ENCODE data around the gene POGLUT3. TPM values are rescaled to one million over a fixed set of nuclear protein-coding genes. Genes with fewer than 3 reads are reported as not detected.

POGLUT3 gene
- total and polyA plus RNA-seq, 4 donors = 5.8 to 8.8 (median 7.6) TPM

DNA sequence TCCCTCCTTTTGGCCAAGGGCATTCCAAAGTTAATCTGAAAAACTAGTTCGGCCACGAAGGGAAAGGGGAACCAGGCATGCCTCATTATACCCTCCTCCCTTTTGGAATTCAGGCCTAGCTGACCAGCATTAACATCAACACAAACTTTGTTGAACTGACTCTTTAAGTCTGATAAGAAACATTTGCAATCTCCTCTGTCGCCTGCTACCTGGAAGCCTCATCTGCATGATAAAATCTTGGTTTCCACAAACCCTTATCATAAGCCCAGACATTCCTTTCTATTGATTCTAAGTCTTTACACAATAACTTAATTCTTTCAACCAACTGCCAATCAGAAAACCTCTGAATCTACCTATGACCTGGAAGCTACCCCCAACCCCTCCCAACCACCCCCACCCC, 11.4 kb downstream of the POGLUT3 start:
- 96% methylated on average over 3 of the region's 3 CpGs for WGBS
- Histone ChIP-seq H3K27me3 (ENCODE audit: control insufficient read depth in 4 of 4, insufficient read depth in 4 of 4, low read length in 3 of 4) (no peaks in the 10 kb centered on the region), H3K4me3 (ENCODE audit: low read depth in 1 of 3, low read length in 3 of 3) (no peak overlapping the region), H3K9ac (ENCODE audit: low read depth in 1 of 2, low read length in 2 of 2) (no peak overlapping the region), H3K36me3 (ENCODE audit: control insufficient read depth in 4 of 4, insufficient read depth in 3 of 4, low read depth in 1 of 4, low read length in 3 of 4) (peaks cover 5 to 26% (median 21%) of the 10 kb centered on the region in 4 donors), H3K27ac (ENCODE audit: low read depth in 1 of 2, low read length in 2 of 2) (no peak overlapping the region), H3K4me1 (ENCODE audit: control insufficient read depth in 4 of 4, insufficient read depth in 4 of 4, low read length in 3 of 4) (no peaks in the 10 kb centered on the region), H3K9me3 (ENCODE audit: control insufficient read depth in 4 of 4, low read length in 3 of 4) (no peaks in the 10 kb centered on the region)
- no peak for TF ChIP-seq HNF4A (conservative IDR thresholded peaks at IDR 0.05)
- TF ChIP-seq ATF3 (IDR thresholded peaks at IDR 0.05) = no peak
- TF ChIP-seq GABPA (IDR thresholded peaks at IDR 0.05 in 1 of 2, conservative IDR thresholded peaks at IDR 0.05 in 1 of 2) = no peak
- TF ChIP-seq TAF1 (conservative IDR thresholded peaks at IDR 0.05) = no peak
- TF ChIP-seq ZBTB33 (IDR thresholded peaks at IDR 0.05) = no peak
- no peak for TF ChIP-seq SP1 (IDR thresholded peaks at IDR 0.05)
- TF ChIP-seq NR2F2 (IDR thresholded peaks at IDR 0.05) = no peak
- TF ChIP-seq RAD21 (IDR thresholded peaks at IDR 0.05) = no peak
- TF ChIP-seq HNF4G (IDR thresholded peaks at IDR 0.05) = no peak
- no peak for TF ChIP-seq YY1 (IDR thresholded peaks at IDR 0.05)
- TF ChIP-seq RXRA (IDR thresholded peaks at IDR 0.05) = no peak
- TF ChIP-seq, protein P1, sequence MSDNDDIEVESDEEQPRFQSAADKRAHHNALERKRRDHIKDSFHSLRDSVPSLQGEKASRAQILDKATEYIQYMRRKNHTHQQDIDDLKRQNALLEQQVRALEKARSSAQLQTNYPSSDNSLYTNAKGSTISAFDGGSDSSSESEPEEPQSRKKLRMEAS (IDR thresholded peaks at IDR 0.05) = no peak
- TF ChIP-seq JUND (IDR thresholded peaks at IDR 0.05) = no peak
- no peak for TF ChIP-seq FOXA2 (IDR thresholded peaks at IDR 0.05)
- no peak for TF ChIP-seq FOXA1 (IDR thresholded peaks at IDR 0.05)
- DNase-seq (ENCODE audit: low spot score) = no peak

DNA sequence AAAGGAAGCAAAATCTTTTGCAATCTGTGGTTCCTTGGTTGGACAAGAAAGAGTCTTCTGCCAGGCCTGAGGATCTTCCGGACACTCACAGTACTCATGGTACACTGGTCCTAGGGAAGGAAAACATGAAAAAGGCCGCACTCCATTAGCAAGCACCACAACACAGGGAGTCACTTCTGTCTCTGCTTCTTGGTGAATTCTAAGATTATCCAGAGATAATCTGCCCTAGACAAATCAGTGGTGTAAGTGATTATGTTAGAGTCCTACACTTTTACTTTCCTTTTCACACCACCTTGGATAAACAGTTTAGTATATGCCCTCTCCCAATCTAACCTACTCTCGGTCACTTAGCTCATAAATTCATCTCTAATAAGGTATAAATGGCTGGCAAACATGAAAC, 11.9 kb downstream of the POGLUT3 start:
- Histone ChIP-seq H3K4me1 (ENCODE audit: control insufficient read depth in 4 of 4, insufficient read depth in 4 of 4, low read length in 3 of 4) (no peaks in the 10 kb centered on the region), H3K4me3 (ENCODE audit: low read depth in 1 of 3, low read length in 3 of 3) (no peak overlapping the region), H3K9ac (ENCODE audit: low read depth in 1 of 2, low read length in 2 of 2) (no peak overlapping the region), H3K9me3 (ENCODE audit: control insufficient read depth in 4 of 4, low read length in 3 of 4) (no peaks in the 10 kb centered on the region), H3K27me3 (ENCODE audit: control insufficient read depth in 4 of 4, insufficient read depth in 4 of 4, low read length in 3 of 4) (no peaks in the 10 kb centered on the region), H3K36me3 (ENCODE audit: control insufficient read depth in 4 of 4, insufficient read depth in 3 of 4, low read depth in 1 of 4, low read length in 3 of 4) (peaks cover 5 to 31% (median 25%) of the 10 kb centered on the region in 4 donors), H3K27ac (ENCODE audit: low read depth in 1 of 2, low read length in 2 of 2) (no peak overlapping the region)
- DNase-seq (ENCODE audit: low spot score) = no peak
- TF ChIP-seq HNF4G (IDR thresholded peaks at IDR 0.05) (no peak), RAD21 (IDR thresholded peaks at IDR 0.05) (no peak), YY1 (IDR thresholded peaks at IDR 0.05) (no peak), EGR1 (IDR thresholded peaks at IDR 0.05; ENCODE audit: low read depth in 2 of 2) (no peak), TAF1 (conservative IDR thresholded peaks at IDR 0.05) (no peak)
- TF ChIP-seq, protein P1 (IDR thresholded peaks at IDR 0.05) = no peak
- 98% methylated on average over 3 of the region's 3 CpGs for WGBS

GRCh38 chr11:108483163-108483562, 15.0 kb downstream of the POGLUT3 start:
- no peak overlapping the region for H3K9ac ChIP-seq (ENCODE audit: low read depth in 1 of 2, low read length in 2 of 2)
- peaks cover 2 to 34% (median 20%) of the 10 kb centered on the region in 4 donors for H3K36me3 ChIP-seq (ENCODE audit: control insufficient read depth in 4 of 4, insufficient read depth in 3 of 4, low read depth in 1 of 4, low read length in 3 of 4)
- DNase-seq (ENCODE audit: low spot score) = no peak
- no peaks in the 10 kb centered on the region for H3K4me1 ChIP-seq (ENCODE audit: control insufficient read depth in 4 of 4, insufficient read depth in 4 of 4, low read length in 3 of 4)
- H3K27me3 ChIP-seq (ENCODE audit: control insufficient read depth in 4 of 4, insufficient read depth in 4 of 4, low read length in 3 of 4) = no peaks in the 10 kb centered on the region
- H3K27ac ChIP-seq (ENCODE audit: low read depth in 1 of 2, low read length in 2 of 2) = no peak overlapping the region
- no peaks in the 10 kb centered on the region for H3K9me3 ChIP-seq (ENCODE audit: control insufficient read depth in 4 of 4, low read length in 3 of 4)
- no peak overlapping the region for H3K4me3 ChIP-seq (ENCODE audit: low read depth in 1 of 3, low read length in 3 of 3)
- no peak for TF ChIP-seq SP1 (IDR thresholded peaks at IDR 0.05)
- no peak for TF ChIP-seq YY1 (IDR thresholded peaks at IDR 0.05)
- no peak for TF ChIP-seq NR2F2 (IDR thresholded peaks at IDR 0.05)
- no peak for TF ChIP-seq TAF1 (conservative IDR thresholded peaks at IDR 0.05)
- TF ChIP-seq GABPA (IDR thresholded peaks at IDR 0.05 in 1 of 2, conservative IDR thresholded peaks at IDR 0.05 in 1 of 2) = no peak
- TF ChIP-seq ATF3 (IDR thresholded peaks at IDR 0.05) = no peak
- no peak for TF ChIP-seq JUND (IDR thresholded peaks at IDR 0.05)
- no peak for TF ChIP-seq ZBTB33 (IDR thresholded peaks at IDR 0.05)
- TF ChIP-seq HNF4A (conservative IDR thresholded peaks at IDR 0.05) = no peak
- TF ChIP-seq EGR1 (IDR thresholded peaks at IDR 0.05; ENCODE audit: low read depth in 2 of 2) = no peak
- no peak for TF ChIP-seq RAD21 (IDR thresholded peaks at IDR 0.05)
- TF ChIP-seq, protein P2, sequence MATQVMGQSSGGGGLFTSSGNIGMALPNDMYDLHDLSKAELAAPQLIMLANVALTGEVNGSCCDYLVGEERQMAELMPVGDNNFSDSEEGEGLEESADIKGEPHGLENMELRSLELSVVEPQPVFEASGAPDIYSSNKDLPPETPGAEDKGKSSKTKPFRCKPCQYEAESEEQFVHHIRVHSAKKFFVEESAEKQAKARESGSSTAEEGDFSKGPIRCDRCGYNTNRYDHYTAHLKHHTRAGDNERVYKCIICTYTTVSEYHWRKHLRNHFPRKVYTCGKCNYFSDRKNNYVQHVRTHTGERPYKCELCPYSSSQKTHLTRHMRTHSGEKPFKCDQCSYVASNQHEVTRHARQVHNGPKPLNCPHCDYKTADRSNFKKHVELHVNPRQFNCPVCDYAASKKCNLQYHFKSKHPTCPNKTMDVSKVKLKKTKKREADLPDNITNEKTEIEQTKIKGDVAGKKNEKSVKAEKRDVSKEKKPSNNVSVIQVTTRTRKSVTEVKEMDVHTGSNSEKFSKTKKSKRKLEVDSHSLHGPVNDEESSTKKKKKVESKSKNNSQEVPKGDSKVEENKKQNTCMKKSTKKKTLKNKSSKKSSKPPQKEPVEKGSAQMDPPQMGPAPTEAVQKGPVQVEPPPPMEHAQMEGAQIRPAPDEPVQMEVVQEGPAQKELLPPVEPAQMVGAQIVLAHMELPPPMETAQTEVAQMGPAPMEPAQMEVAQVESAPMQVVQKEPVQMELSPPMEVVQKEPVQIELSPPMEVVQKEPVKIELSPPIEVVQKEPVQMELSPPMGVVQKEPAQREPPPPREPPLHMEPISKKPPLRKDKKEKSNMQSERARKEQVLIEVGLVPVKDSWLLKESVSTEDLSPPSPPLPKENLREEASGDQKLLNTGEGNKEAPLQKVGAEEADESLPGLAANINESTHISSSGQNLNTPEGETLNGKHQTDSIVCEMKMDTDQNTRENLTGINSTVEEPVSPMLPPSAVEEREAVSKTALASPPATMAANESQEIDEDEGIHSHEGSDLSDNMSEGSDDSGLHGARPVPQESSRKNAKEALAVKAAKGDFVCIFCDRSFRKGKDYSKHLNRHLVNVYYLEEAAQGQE (IDR thresholded peaks at IDR 0.05) = no peak
- no peak for TF ChIP-seq HNF4G (IDR thresholded peaks at IDR 0.05)

Measured in liver (tissue), 9 donors.